NOMO-1 treated with dmso at 0.1 percent for 144 hours (cell line): Measurements from ENCODE around the gene PTH2.
"Not testable (repeated sequence)": the region's sequence is repeated elsewhere in the genome, so short reads cannot be mapped to it uniquely, and the experiment has no call there.

Experiments
- DNase-seq: peaks from one replicate; lab custom pipeline; 2025; ENCODE audit not compliant: unreplicated experiment; lab: John Stamatoyannopoulos, UW

PTH2 gene

GRCh38 chr19:49390131-49390928 is 32.9 kb downstream of the PTH2 start:
- no peak for DNase-seq

- DNase-seq = no peak
Measured at GRCh38 chr19:49389406-49389805, 33.8 kb downstream of the PTH2 start.

GRCh38 chr19:49387936-49388372 is 35.3 kb downstream of the PTH2 start, which contains the start of gene KASH5:
KASH5 (plus strand) TSS chr19:49388249; CDS start chr19:49390884, 2,635 bp downstream.
- peak; percentile 88 for DNase-seq

GRCh38 chr19:49383599-49383998 is 39.6 kb downstream of the PTH2 start:
- no peak for DNase-seq

GRCh38 chr19:49382639-49383038 is 40.6 kb downstream of the PTH2 start:
- no peak for DNase-seq

- no peak for DNase-seq
Measured at GRCh38 chr19:49380391-49380790, 42.9 kb downstream of the PTH2 start.

GRCh38 chr19:49378512-49378911 is 44.7 kb downstream of the PTH2 start:
- no peak for DNase-seq

- DNase-seq = no peak
Measured at GRCh38 chr19:49374665-49375434, 48.4 kb downstream of the PTH2 start.

GRCh38 chr19:49373174-49373573 is 50.1 kb downstream of the PTH2 start:
- not testable (repeated sequence) for DNase-seq
